Kidney (tissue), 14 donors: ENCODE results near the gene CHAD. TPM values are rescaled to one million over a fixed set of nuclear protein-coding genes. Genes with fewer than 3 reads are reported as not detected.
"Not testable (repeated sequence)": the region's sequence is repeated elsewhere in the genome, so short reads cannot be mapped to it uniquely, and the experiment has no call there.

Experiments
- DNase-seq, 5 donors: peaks; one replicate each; pipeline ENCODE4 v3.0.0-alpha.2; 2013 to 2020
- FAIRE-seq: peaks from 2 replicates; lab custom pipeline; 2012; peaks lifted over from hg19 to GRCh38; lab: Jason Lieb, UNC
- H3K27ac ChIP-seq, 2 donors: one replicate each; pipeline ENCODE4 v1.7.0; 2013; ENCODE audit warnings: low read depth in 2 of 2, low read length in 2 of 2, inconsistent platforms in 1 of 2
- H3K27me3 ChIP-seq: one replicate; pipeline ENCODE4 v1.7.1; 2013; ENCODE audit warnings: low read length, inconsistent platforms; ENCODE audit not compliant: control insufficient read depth, insufficient read depth
- H3K36me3 ChIP-seq, 3 donors: one replicate each; pipeline versions ENCODE4 v1.7.0 to v1.7.1; 2013; ENCODE audit warnings: low read length in 3 of 3, control low read depth in 1 of 3, inconsistent platforms in 1 of 3; ENCODE audit not compliant: insufficient read depth in 3 of 3, control insufficient read depth in 2 of 3
- H3K4me1 ChIP-seq, 3 donors: one replicate each; pipeline versions ENCODE4 v1.7.0 to v1.7.1; 2013; ENCODE audit warnings: low read length in 3 of 3, inconsistent platforms in 1 of 3, low read depth in 1 of 3; ENCODE audit not compliant: control insufficient read depth in 2 of 3, insufficient read depth in 2 of 3
- H3K4me3 ChIP-seq, 3 donors: one replicate each; pipeline versions ENCODE4 v1.7.0 to v1.8.1; 2013; ENCODE audit warnings: low read length in 3 of 3, control low read depth in 1 of 3, inconsistent platforms in 1 of 3
- H3K9ac ChIP-seq, 3 donors: one replicate each; pipeline versions ENCODE4 v1.7.0 to v1.7.1; 2013; ENCODE audit warnings: low read length in 3 of 3, control low read depth in 1 of 3, inconsistent platforms in 1 of 3
- H3K9me3 ChIP-seq, 3 donors: one replicate each; pipeline versions ENCODE4 v1.7.0 to v1.7.1; 2013; ENCODE audit warnings: low read length in 3 of 3, control low read depth in 1 of 3, inconsistent platforms in 1 of 3; ENCODE audit not compliant: control insufficient read depth in 2 of 3, insufficient read depth in 1 of 3
- intact Hi-C: fragments of 100-400 bp; cut with DNase I; formaldehyde crosslinking; loops from one replicate; pipeline ENCODE4 v1.11.1; 2022
- polyA plus RNA-seq: library from polyadenylated mRNA; stranded (reverse); fragments of 350-450 nt; fragmentation: Illumina TruSeq; extraction: RNeasy Lipid Tissue Mini Kit (QIAGEN cat#74804); gene quantifications from one replicate; pipeline ENCODE4 v1.2.3, GENCODE V29; 2014; ENCODE audit warnings: low read depth, low replicate concordance; ENCODE audit not compliant: insufficient read depth
- total RNA-seq: library from RNA; stranded (reverse); fragmentation: NEBNext Ultra II Directional; extraction: Animal tissue kit (Norgen Biotek cat#: 25700); gene quantifications from one replicate; pipeline ENCODE4 v1.2.1, GENCODE V29; 2021
- TF ChIP-seq, protein P1 (sequence below): IDR thresholded peaks from 3 replicates; pipeline ENCODE4 v1.5.1; 2012; ENCODE audit warnings: mild to moderate bottlenecking, moderate library complexity, borderline replicate concordance; ENCODE audit not compliant: insufficient read depth; ENCODE audit errors: extremely low read depth
- donor health status: control.
- donor health status: control.
- donor health status: control.
- donor health status: control.
- donor health status: control.
- donor health status: DM: yes; HTN: yes; CAD: no.
- donor health status: Normal renal cell carcinoma (clear cell type).

CHAD gene
- total and polyA plus RNA-seq, 2 donors from 2014 or later = 0.22 to 0.43 TPM

DNA sequence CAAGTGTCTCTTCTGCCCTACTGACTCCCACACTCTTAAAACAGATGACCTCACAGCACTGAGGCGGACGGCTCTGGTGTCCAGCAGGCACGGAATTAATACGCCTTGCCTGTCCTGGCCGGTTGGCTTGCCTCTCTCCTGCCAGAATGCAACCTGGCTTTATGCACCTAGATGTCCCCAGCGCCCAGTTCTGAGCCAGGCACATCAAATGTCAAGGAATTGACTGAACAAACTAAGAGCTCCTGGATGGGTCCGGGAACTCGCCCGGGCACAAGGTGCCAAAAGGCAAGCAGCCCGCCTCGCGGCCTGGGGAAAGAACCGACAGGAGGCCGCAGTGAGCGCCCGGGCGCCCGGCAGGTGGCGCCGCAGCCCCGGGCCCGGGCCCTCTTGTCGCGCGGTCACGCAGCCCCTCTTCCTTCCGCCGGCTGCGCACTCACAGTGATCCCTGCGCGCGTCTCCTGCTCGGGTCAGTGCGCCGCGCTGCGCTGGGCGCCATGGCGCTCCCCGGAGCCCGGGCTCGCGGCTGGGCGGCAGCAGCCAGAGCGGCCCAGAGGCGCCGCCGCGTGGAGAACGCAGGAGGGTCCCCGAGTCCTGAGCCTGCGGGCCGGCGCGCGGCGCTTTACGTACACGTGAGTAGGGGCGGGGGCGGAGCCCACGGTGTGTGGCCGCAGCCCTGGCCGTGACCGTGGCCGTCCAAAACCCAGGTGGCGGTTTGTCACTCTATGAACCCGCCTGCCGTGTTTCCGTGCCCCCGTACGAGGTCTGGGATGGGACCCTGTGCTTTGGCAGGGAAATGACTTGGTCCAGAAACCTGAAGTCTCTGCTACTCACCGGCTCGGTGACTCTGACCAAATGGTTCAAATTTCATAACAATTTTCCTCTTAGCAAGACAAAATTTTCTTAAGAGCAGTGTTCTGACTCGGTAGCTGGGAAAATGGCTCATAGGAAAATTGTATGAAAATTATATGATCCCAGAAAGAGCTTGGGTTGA, 10.0 kb upstream of the CHAD start, which contains the start of gene RSAD1:
RSAD1 (plus strand) TSS at position 470 of the 991 bp plus-strand sequence; CDS start at position 495, 25 bp downstream.
- intact Hi-C loops = no loop called here
- H3K4me1 ChIP-seq = peaks cover 0 to 22% (median 20%) of the 10 kb centered on the region in 3 donors
- TF ChIP-seq, protein P1, sequence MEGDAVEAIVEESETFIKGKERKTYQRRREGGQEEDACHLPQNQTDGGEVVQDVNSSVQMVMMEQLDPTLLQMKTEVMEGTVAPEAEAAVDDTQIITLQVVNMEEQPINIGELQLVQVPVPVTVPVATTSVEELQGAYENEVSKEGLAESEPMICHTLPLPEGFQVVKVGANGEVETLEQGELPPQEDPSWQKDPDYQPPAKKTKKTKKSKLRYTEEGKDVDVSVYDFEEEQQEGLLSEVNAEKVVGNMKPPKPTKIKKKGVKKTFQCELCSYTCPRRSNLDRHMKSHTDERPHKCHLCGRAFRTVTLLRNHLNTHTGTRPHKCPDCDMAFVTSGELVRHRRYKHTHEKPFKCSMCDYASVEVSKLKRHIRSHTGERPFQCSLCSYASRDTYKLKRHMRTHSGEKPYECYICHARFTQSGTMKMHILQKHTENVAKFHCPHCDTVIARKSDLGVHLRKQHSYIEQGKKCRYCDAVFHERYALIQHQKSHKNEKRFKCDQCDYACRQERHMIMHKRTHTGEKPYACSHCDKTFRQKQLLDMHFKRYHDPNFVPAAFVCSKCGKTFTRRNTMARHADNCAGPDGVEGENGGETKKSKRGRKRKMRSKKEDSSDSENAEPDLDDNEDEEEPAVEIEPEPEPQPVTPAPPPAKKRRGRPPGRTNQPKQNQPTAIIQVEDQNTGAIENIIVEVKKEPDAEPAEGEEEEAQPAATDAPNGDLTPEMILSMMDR = peak; percentile 64
- no peaks in the 10 kb centered on the region for H3K27me3 ChIP-seq
- DNase-seq = peak; percentile 93 to 97 (median 95)
- peak within 1 kb of the TSS; percentile 92 to 93 for H3K27ac ChIP-seq
- peaks cover 0 to 12% (median 9%) of the 10 kb centered on the region in 3 donors for H3K36me3 ChIP-seq
- H3K9me3 ChIP-seq = no peaks in the 10 kb centered on the region
- H3K4me3 ChIP-seq = peak within 1 kb of the TSS; percentile 78 to 83 (median 79)
- no peak for FAIRE-seq
- H3K9ac ChIP-seq = peak within 1 kb of the TSS; percentile 63 to 92 (median 92)

DNA sequence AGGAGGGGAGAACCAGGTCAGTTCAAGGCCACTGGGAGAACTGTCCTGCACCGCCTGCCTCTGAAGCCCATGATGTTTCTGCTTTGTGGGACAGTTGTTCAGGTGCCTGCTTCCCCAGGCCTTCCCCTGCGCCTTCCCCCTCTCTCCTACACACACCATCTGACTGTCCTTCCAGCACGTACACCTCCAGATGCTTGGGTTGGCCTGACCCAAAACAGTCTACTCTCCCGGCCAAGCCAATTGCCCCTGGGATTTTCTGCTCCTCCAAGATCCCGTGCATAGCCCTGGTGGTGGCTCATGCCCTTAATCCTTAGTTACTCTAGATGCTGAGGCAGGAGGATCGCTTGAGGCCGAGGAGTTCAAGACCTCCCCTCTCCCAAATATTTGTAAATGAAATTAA, 9.3 kb upstream of the CHAD start:
- FAIRE-seq = no peak
- H3K9ac ChIP-seq = peak overlapping the region in 2 of 3 donors; percentile 57 to 92
- peaks cover 0 to 22% (median 20%) of the 10 kb centered on the region in 3 donors for H3K4me1 ChIP-seq
- H3K9me3 ChIP-seq = no peaks in the 10 kb centered on the region
- DNase-seq = peak in 1 of 5 donors; percentile 57
- H3K4me3 ChIP-seq = peak overlapping the region in 2 of 3 donors; percentile 25 to 83
- intact Hi-C loops = no loop called here
- TF ChIP-seq, protein P1 = no peak
- H3K27me3 ChIP-seq = no peaks in the 10 kb centered on the region
- peaks cover 0 to 10% (median 7%) of the 10 kb centered on the region in 3 donors for H3K36me3 ChIP-seq
- H3K27ac ChIP-seq = peak overlapping the region; percentile 92 to 93

DNA sequence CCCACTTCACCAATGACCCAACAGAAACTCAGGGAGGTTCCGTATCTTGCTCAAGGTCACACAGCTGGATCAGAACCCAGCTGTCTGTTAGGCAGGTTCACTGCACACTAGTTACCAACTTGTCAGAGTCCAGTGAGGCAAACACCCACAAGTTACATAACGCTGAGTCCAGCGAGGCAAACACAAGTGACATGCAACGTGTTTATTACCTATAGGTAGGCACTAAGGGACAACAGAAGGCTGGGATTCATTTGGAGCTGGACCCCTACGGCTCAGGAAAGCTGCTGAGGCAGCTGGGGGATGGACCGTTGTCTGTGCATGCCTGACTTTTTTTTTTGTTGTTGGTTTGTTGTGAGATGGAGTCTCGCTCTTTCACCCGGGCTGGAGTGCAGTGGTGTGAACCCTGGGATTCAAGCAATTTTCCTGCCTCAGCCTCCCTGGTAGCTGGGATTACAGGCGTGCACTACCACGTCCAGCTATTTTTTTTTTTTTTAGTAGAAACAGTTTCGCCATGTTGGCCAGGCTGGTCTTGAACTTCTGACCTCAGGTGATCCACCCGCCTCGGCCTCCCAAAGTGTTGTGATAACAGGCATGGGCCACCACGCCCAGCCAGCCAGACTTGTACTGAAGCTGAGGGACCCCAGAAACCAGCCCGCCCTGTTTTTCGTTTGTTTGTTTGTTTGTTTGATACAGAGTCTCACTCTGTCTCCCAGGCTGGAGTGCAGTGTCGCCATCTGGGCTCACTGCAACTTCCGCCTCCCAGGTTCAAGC, 8.1 kb upstream of the CHAD start:
- H3K4me3 ChIP-seq = no peak overlapping the region
- H3K9ac ChIP-seq = no peak overlapping the region
- peak overlapping the region; percentile 51 to 79 for H3K27ac ChIP-seq

DNA sequence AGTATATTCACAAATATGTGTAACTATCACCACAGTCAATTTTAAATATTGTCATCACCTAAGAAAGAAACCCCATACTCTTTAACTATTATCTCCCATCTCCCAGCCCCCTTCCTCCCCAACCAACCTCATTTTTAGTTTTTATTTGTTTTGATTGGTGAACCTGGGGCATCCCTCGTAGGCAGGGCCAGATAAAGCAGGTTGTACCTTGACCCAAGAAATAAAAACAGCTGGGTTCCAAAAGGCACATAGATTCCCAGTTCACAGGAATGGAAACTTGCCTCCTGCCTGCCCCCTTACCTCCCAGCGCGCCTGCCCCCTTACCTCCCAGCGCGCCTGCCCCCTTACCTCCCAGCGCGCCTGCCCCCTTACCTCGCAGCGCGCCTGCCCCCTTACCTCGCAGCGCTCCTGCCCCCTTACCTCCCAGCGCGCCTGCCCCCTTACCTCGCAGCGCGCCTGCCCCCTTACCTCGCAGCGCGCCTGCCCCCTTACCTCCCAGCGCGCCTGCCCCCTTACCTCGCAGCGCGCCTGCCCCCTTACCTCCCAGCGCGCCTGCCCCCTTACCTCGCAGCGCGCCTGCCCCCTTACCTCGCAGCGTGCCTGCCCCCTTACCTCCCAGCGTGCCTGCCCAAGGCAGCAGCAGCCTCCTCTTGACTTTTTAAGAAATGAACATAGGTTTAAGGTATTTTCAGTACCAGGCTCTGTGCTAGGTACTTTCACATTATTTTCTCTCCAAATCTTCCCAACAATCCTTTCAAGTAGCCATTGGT, 7.3 kb upstream of the CHAD start:
- H3K27ac ChIP-seq = peak overlapping the region; percentile 51 to 79
- FAIRE-seq, H3K27me3 ChIP-seq, DNase-seq, H3K9me3 ChIP-seq, intact Hi-C loops, H3K4me3 ChIP-seq, H3K9ac ChIP-seq: not testable (repeated sequence)
- H3K36me3 ChIP-seq = peaks cover 0 to 17% (median 12%) of the 10 kb centered on the region in 3 donors
- peaks cover 0 to 30% (median 26%) of the 10 kb centered on the region in 3 donors for H3K4me1 ChIP-seq

More for the DNA sequence above, 8.1 kb upstream of the CHAD start:
- no peak for DNase-seq
- H3K36me3 ChIP-seq = peaks cover 0 to 17% (median 12%) of the 10 kb centered on the region in 3 donors
- peaks cover 0 to 30% (median 26%) of the 10 kb centered on the region in 3 donors for H3K4me1 ChIP-seq
- no peaks in the 10 kb centered on the region for H3K27me3 ChIP-seq
- no peaks in the 10 kb centered on the region for H3K9me3 ChIP-seq
- intact Hi-C loops = no loop called here
- no peak for FAIRE-seq
- TF ChIP-seq, protein P1 = no peak
